GM04503 (cell line): ENCODE measurements around the gene SFTPB.

ENCODE experiments used
- DNase-seq: peaks from one replicate; pipeline ENCODE4 v3.0.0-alpha.2; 2012; ENCODE audit warnings: low read depth

SFTPB gene

DNA sequence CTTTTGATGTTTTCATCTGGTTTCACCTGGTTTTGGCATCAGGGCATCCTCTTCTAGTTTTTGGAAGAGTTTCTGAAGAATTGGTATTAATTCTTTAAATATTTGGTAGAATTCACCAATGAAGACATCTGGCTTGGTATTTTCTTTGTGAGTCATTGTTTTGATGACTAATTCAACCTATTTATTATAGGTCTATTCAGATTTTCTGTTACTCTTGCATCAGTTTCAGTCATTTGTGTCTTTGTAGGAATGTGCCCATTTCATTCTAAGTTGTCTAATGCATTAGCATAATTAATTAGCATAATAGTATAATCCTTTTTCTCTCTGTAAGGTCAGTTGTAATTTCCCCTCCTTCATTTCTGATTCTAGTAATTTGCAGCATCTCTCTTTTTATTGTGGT, 34.2 kb upstream of the SFTPB start:
- DNase-seq = peak; percentile 34

GRCh38 chr2:85699325-85699724, 31.3 kb upstream of the SFTPB start:
- DNase-seq = no peak

DNA sequence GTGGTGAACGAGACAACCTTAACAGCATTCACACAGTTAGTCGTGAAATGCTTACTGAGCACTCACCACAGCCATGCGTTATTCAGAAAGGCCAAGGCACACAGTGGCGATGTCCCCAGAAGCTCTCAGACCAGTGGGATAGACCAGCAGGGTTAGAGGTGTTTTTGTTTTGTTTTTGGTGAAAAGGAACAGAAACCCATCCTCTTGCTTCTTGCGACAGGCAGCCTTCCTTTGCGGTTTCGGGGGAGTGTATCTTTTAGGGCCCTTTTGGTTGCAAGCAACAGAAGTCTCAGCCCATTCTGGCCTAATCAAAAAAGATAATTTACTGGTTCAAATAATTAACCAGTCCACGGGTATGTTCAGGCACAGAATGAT, 30.9 kb upstream of the SFTPB start:
- no peak for DNase-seq

DNA sequence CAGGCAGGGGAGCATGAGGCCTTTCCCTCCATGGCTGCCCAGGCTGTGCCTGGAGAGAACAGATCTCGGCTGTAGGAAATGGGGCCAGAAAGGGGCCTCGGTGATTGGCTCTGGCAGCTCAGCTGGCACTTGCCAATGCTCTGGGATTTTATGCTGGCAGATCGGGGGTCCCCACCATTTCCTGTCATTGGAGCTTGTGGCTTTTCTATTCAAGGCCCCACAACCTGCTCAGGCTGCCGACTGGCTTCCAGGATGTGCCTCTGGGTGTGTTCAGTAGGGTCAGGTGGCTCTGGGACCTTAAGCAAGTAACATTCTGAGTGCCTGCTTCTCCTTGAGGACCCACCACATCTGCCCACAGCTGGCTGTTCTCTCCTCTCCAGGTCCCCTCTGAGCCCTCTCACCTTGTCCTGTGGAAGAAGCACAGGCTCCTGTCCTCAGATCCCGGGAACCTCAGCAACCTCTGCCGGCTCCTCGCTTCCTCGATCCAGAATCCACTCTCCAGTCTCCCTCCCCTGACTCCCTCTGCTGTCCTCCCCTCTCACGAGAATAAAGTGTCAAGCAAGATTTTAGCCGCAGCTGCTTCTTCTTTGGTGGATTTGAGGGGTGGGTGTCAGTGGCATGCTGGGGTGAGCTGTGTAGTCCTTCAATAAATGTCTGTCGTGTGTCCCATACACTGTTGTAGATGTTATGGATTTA, 30.3 kb upstream of the SFTPB start:
- no peak for DNase-seq

DNA sequence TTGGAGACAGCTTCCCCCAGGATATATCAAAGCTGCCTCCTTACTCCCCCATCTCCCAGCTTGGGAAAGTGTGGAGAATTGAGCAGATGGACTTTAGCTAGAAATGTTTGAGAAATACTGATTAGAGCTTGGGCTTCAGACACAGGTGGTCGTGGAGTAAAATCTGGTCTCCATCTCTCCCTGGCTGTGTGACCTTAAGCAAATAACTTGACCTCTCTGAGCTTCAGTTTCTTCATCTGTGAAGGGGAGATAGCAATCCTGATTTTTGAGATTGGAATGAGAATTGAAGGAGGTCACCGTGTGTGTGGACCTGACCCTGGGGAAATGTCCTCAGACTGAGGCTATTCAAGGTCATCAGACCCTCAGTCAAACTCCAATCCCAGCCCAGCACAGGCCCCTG, 29.7 kb upstream of the SFTPB start:
- no peak for DNase-seq

GRCh38 chr2:85697096-85697495, 29.1 kb upstream of the SFTPB start:
- no peak for DNase-seq

GRCh38 chr2:85695691-85696668, 28.0 kb upstream of the SFTPB start:
- DNase-seq = no peak

- DNase-seq = no peak
Observed at GRCh38 chr2:85695121-85695520, 27.1 kb upstream of the SFTPB start.

DNA sequence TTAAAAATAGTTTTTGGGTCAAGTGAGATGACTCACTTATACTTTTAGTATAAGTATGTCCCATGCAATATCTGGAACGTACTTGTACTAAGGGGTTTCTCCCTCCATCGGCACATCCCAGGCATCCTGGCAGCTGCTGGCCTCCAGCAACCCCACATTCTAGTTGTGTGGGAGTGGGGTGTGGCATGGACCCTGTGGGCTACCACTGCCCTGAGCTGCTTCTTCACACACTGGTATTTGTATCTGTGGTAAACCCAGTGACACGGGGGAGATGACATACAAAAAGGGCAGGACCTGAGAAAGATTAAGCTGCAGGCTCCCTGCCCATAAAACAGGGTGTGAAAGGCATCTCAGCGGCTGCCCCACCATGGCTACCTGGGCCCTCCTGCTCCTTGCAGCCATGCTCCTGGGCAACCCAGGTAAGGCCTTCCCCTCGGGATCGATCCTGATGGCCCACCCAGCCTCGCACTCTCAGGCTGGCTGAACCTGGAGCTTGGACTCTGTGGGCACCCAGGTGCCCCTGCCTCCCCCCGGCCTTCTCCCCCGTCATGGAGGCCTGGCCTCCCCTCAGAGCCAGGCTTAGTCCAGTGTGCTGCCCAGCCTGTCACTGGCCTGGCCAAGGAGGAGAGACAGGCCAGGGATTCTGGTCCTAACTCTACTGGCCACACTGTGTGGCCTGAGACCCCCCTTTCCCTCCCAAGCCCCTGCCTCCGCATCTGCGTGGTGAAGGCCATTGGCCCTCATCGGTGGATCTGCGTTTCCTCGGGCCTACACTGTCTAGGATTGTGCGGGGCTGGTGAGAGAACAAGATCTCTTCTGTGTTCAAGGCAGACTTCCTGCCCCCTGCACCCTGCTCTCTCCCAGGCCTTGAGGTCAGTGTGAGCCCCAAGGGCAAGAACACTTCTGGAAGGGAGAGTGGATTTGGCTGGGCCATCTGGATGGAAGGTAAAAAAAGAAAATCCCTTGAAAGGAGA, 26.3 kb upstream of the SFTPB start, which contains the start of gene GNLY:
GNLY (plus strand) TSS at position 307 of the 974 bp plus-strand sequence; CDS start at position 368, 61 bp downstream.
- no peak for DNase-seq

GRCh38 chr2:85692039-85692645, 24.1 kb upstream of the SFTPB start:
- no peak for DNase-seq

- no peak for DNase-seq
Observed at GRCh38 chr2:85690932-85691331, 22.9 kb upstream of the SFTPB start.

DNA sequence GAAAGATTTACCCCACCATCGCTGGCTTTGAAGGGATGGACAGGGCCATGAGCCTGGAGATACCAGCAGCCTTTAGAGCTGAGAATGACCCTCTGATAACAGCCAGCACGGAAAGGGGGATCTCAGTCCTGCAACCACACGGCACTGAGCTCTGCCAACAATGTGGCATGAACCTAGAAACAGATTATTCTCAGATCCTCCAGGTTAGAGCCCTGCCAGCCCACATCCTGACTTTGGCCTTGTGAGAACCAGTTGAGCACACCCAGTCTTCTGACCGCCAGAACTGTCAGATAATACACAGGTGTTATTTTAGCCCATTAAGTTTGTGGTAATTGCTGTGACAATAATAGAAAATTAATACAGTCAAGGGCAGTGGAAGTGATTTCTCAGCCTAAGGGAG, 16.8 kb upstream of the SFTPB start:
- no peak for DNase-seq

DNA sequence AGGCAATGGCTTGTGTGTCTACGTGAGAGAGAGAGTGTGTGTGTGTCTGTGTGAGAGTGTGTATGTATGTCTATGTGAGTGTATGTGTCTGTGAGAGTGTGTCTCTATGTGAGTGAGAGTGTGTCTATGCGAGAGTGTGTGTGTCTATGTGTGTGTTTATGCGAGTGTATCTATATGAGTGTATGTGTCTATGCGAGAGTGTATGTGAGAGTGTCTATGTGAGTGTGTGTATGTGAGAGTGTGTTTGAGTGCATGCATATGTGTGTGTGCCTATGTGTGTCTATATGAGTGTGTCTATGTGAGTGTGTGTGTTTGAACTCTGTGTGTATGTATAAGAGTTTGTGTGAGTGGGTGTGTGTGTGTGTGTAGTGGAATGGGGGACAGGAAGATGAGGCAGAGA, 16.4 kb upstream of the SFTPB start:
- DNase-seq = no peak

- no peak for DNase-seq
Observed at GRCh38 chr2:85682378-85682777, 14.4 kb upstream of the SFTPB start.

GRCh38 chr2:85681776-85682175, 13.8 kb upstream of the SFTPB start:
- DNase-seq = no peak

DNA sequence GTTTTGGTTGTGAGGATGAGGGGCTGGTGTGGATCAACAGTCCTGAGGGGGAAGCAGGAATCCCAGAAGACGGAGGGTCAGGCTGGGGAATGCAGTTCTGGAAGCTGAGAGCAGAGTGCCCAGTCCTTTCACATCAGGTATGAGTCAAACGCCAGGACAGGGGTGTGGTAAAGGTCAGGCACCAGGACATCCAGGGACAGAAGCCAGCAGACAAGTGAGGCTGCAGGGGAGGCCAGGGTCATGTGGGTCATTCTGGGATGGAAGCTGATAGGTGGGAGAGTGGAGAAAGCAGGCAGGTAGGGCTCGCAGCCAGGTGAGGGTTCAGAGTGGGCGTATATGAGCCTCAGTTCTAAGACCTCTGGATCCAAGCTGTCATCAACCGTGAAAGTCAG, 13.4 kb upstream of the SFTPB start:
- no peak for DNase-seq

DNA sequence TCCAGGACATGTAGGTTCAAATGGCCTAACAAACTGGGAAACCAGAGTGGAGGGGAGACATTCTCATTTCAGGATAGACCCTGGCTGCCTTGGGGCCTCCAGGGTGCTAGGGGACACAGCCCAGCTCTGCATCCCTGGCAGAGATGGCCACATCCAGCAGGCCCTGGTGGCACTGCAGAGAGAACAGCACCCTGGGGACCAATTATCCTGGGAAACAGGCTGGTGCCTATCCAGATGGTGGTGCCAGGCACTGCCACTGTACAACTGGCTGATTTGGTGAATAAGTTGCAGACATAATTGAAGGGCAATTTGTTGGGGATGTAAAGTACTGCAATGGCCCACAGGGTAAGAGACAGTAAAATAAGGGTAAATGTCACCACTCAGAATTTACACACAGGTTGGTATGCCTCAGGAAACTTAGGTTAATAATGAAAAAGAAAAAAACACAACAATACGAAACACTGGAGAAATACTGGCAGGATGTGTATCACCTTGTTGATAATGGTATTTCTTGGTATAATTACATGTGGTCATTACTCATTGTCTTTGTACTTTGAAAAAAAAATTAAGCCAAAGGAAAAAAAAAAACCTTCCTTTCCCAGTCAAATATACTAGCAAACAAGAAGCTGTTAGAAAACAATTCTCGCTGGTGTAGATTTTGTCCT, 12.8 kb upstream of the SFTPB start:
- no peak for DNase-seq

GRCh38 chr2:85678794-85679672, 11.0 kb upstream of the SFTPB start:
- no peak for DNase-seq

GRCh38 chr2:85678377-85678776, 10.4 kb upstream of the SFTPB start:
- no peak for DNase-seq
